PFSK-1 (cell line): ENCODE results near the gene PPP1R1A.

ENCODE experiments used
- POLR2AphosphoS5 ChIP-seq: IDR thresholded peaks from 2 replicates; pipeline ENCODE4 v1.6.1; 2012; ENCODE audit warnings: low read depth, mild to moderate bottlenecking, control low read depth, low read length, moderate library complexity
- TF ChIP-seq, protein P1 (sequence below), 2 experiments: IDR thresholded peaks; 2 replicates each; pipeline versions ENCODE4 v1.6.1 to v1.8.0; 2011 to 2012; ENCODE audit warnings: low read depth in 2 of 2, low read length in 2 of 2, control low read depth in 1 of 2, inconsistent platforms in 1 of 2, mild to moderate bottlenecking in 1 of 2, moderate library complexity in 1 of 2; ENCODE audit not compliant: insufficient read depth in 1 of 2

DNA sequence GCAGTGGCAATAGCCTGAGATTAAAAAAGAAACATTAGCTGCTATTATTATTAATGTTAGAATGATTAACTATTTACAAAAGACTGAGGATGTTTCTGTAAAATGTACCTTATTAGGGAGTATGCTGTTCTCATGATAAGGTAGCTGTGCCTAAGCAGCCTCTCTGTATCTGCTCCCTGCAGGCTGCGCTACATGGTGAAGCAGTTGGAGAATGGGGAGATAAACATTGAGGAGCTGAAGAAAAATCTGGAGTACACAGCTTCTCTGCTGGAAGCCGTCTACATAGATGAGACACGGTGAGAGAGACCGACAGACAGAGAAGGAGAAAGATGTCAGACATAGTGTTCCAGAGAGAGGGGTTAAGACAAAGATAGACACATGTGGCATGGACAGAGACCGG is 21.7 kb downstream of the PPP1R1A start:
- no peak for TF ChIP-seq POLR2AphosphoS5
- TF ChIP-seq, protein P1, sequence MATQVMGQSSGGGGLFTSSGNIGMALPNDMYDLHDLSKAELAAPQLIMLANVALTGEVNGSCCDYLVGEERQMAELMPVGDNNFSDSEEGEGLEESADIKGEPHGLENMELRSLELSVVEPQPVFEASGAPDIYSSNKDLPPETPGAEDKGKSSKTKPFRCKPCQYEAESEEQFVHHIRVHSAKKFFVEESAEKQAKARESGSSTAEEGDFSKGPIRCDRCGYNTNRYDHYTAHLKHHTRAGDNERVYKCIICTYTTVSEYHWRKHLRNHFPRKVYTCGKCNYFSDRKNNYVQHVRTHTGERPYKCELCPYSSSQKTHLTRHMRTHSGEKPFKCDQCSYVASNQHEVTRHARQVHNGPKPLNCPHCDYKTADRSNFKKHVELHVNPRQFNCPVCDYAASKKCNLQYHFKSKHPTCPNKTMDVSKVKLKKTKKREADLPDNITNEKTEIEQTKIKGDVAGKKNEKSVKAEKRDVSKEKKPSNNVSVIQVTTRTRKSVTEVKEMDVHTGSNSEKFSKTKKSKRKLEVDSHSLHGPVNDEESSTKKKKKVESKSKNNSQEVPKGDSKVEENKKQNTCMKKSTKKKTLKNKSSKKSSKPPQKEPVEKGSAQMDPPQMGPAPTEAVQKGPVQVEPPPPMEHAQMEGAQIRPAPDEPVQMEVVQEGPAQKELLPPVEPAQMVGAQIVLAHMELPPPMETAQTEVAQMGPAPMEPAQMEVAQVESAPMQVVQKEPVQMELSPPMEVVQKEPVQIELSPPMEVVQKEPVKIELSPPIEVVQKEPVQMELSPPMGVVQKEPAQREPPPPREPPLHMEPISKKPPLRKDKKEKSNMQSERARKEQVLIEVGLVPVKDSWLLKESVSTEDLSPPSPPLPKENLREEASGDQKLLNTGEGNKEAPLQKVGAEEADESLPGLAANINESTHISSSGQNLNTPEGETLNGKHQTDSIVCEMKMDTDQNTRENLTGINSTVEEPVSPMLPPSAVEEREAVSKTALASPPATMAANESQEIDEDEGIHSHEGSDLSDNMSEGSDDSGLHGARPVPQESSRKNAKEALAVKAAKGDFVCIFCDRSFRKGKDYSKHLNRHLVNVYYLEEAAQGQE (IDR thresholded peaks at IDR 0.05; ENCODE audit: insufficient read depth in 1 of 2, low read depth in 2 of 2, low read length in 2 of 2): no peak
